Measurements from ENCODE around the gene GPANK1. TPM values are rescaled to one million over a fixed set of nuclear protein-coding genes. Genes with fewer than 3 reads are reported as not detected.

Gene GPANK1
- total RNA-seq, 1 donor from 2014 or later = 21.0 TPM

- TF ChIP-seq EZH2phosphoT487 (IDR thresholded peaks at IDR 0.05) = no peak
- peak; percentile 26 for TF ChIP-seq CTCF (IDR thresholded peaks at IDR 0.05)
- TF ChIP-seq EZH2 (IDR thresholded peaks at IDR 0.05) = peak; percentile 25
- H3F3A ChIP-seq (ENCODE audit: low read depth) = peaks cover 39% of the 10 kb centered on the region
- peak overlapping the region; percentile 69 for H2AFZ ChIP-seq (replicated peaks)
- Mint-ChIP-seq H3K27ac (peak overlapping the region; percentile 100), H3K36me3 (peaks cover 34% of the 10 kb centered on the region), H3K4me1 (peaks cover 41% of the 10 kb centered on the region), H3K9me3 (no peaks in the 10 kb centered on the region), H3K4me3 (peak overlapping the region; percentile 99), H3K27me3 (ENCODE audit: insufficient read depth, low read depth) (peaks cover 11% of the 10 kb centered on the region)
- peak overlapping the region; percentile 98 for H3K27ac ChIP-seq
- peak overlapping the region; percentile 85 for H3K4me3 ChIP-seq
- peaks cover 55% of the 10 kb centered on the region for H3K79me2 ChIP-seq (ENCODE audit: low read depth)
- H3K4me2 ChIP-seq = peak overlapping the region; percentile 88
- H3K36me3 ChIP-seq = peaks cover 5% of the 10 kb centered on the region
- H4K20me1 ChIP-seq (ENCODE audit: low read depth) = peaks cover 18% of the 10 kb centered on the region
- peak overlapping the region; percentile 82 for H3K9ac ChIP-seq
- no peaks in the 10 kb centered on the region for H3K27me3 ChIP-seq
- H3K9me3 ChIP-seq (ENCODE audit: low read depth) = no peaks in the 10 kb centered on the region
- peak; percentile 96 for DNase-seq (ENCODE audit: low spot score)
- H3K4me1 ChIP-seq = peaks cover 11% of the 10 kb centered on the region
Measured at GRCh38 chr6:31652925-31653724, 11.7 kb downstream of the GPANK1 start.

GRCh38 chr6:31651602-31652191, 13.1 kb downstream of the GPANK1 start:
- Histone ChIP-seq H3K9ac (peak overlapping the region; percentile 82), H3K4me1 (peaks cover 11% of the 10 kb centered on the region), H3F3A (ENCODE audit: low read depth) (peaks cover 39% of the 10 kb centered on the region), H3K27ac (peak overlapping the region; percentile 98), H3K4me2 (peak overlapping the region; percentile 88), H4K20me1 (ENCODE audit: low read depth) (peaks cover 18% of the 10 kb centered on the region), H3K79me2 (ENCODE audit: low read depth) (peaks cover 48% of the 10 kb centered on the region), H3K4me3 (peak overlapping the region; percentile 85), H2AFZ (replicated peaks) (peak overlapping the region; percentile 69), H3K36me3 (peaks cover 5% of the 10 kb centered on the region), H3K9me3 (ENCODE audit: low read depth) (no peaks in the 10 kb centered on the region), H3K27me3 (no peaks in the 10 kb centered on the region)
- H3K4me1 Mint-ChIP-seq = peaks cover 33% of the 10 kb centered on the region
- no peak for TF ChIP-seq EZH2 (IDR thresholded peaks at IDR 0.05)
- no peak for TF ChIP-seq CTCF (IDR thresholded peaks at IDR 0.05)
- no peak for TF ChIP-seq EZH2phosphoT487 (IDR thresholded peaks at IDR 0.05)
- H3K4me3 Mint-ChIP-seq = peak overlapping the region; percentile 99
- H3K27ac Mint-ChIP-seq = peak overlapping the region; percentile 98
- peaks cover 10% of the 10 kb centered on the region for H3K27me3 Mint-ChIP-seq (ENCODE audit: insufficient read depth, low read depth)
- peaks cover 37% of the 10 kb centered on the region for H3K36me3 Mint-ChIP-seq
- peak; percentile 90 for DNase-seq (ENCODE audit: low spot score)
- H3K9me3 Mint-ChIP-seq = no peaks in the 10 kb centered on the region

GRCh38 chr6:31645325-31645724, 19.5 kb downstream of the GPANK1 start:
- no peak overlapping the region for H3K4me3 Mint-ChIP-seq
- H2AFZ ChIP-seq (replicated peaks) = no peak overlapping the region
- no peaks in the 10 kb centered on the region for H3K9me3 ChIP-seq (ENCODE audit: low read depth)
- H3K4me1 Mint-ChIP-seq = peaks cover 10% of the 10 kb centered on the region
- peaks cover 50% of the 10 kb centered on the region for H3K36me3 Mint-ChIP-seq
- no peaks in the 10 kb centered on the region for H3K4me1 ChIP-seq
- H3K4me3 ChIP-seq = no peak overlapping the region
- no peak overlapping the region for H3K9ac ChIP-seq
- TF ChIP-seq EZH2 (IDR thresholded peaks at IDR 0.05) = no peak
- no peak for TF ChIP-seq CTCF (IDR thresholded peaks at IDR 0.05)
- TF ChIP-seq EZH2phosphoT487 (IDR thresholded peaks at IDR 0.05) = no peak
- H3K79me2 ChIP-seq (ENCODE audit: low read depth) = peaks cover 17% of the 10 kb centered on the region
- H3K27ac Mint-ChIP-seq = no peak overlapping the region
- no peaks in the 10 kb centered on the region for H3K27me3 Mint-ChIP-seq (ENCODE audit: insufficient read depth, low read depth)
- no peak overlapping the region for H3K4me2 ChIP-seq
- H3K36me3 ChIP-seq = no peaks in the 10 kb centered on the region
- H3F3A ChIP-seq (ENCODE audit: low read depth) = peaks cover 2% of the 10 kb centered on the region
- no peaks in the 10 kb centered on the region for H3K27me3 ChIP-seq
- no peak for DNase-seq (ENCODE audit: low spot score)
- H4K20me1 ChIP-seq (ENCODE audit: low read depth) = peaks cover 22% of the 10 kb centered on the region
- H3K9me3 Mint-ChIP-seq = no peaks in the 10 kb centered on the region
- no peak overlapping the region for H3K27ac ChIP-seq

Data from neural progenitor cell (in vitro differentiated cells).